ENCODE measurements around the gene SLC46A3.

- no peak for TF ChIP-seq E4F1 (IDR thresholded peaks at IDR 0.05; ENCODE audit: borderline replicate concordance, partially characterized antibody)
- TF ChIP-seq, protein P1, sequence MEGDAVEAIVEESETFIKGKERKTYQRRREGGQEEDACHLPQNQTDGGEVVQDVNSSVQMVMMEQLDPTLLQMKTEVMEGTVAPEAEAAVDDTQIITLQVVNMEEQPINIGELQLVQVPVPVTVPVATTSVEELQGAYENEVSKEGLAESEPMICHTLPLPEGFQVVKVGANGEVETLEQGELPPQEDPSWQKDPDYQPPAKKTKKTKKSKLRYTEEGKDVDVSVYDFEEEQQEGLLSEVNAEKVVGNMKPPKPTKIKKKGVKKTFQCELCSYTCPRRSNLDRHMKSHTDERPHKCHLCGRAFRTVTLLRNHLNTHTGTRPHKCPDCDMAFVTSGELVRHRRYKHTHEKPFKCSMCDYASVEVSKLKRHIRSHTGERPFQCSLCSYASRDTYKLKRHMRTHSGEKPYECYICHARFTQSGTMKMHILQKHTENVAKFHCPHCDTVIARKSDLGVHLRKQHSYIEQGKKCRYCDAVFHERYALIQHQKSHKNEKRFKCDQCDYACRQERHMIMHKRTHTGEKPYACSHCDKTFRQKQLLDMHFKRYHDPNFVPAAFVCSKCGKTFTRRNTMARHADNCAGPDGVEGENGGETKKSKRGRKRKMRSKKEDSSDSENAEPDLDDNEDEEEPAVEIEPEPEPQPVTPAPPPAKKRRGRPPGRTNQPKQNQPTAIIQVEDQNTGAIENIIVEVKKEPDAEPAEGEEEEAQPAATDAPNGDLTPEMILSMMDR (IDR thresholded peaks at IDR 0.05 in 2 of 3, conservative IDR thresholded peaks at IDR 0.05 in 1 of 3; ENCODE audit: control insufficient read depth in 2 of 3, extremely low read depth in 1 of 3, insufficient read depth in 1 of 3, low read depth in 3 of 3, low read length in 3 of 3): no peak
- no peak for TF ChIP-seq FOXK2 (IDR thresholded peaks at IDR 0.05)
- no peak for TF ChIP-seq YY1 (IDR thresholded peaks at IDR 0.05; ENCODE audit: low read depth, low read length)
Observed at GRCh38 chr13:28697441-28697840, 21.3 kb downstream of the SLC46A3 start.

Data from GM12878 (cell line).